Breast epithelium (tissue), 3 donors: ENCODE results near the gene MAST4.

Source experiments
- CTCF ChIP-seq, 3 donors: fragments of 450-650 bp; IDR thresholded peaks; one replicate each; pipeline ENCODE4 v1.5.1; 2016 to 2017; ENCODE audit warnings: antibody characterized with exemption in 3 of 3, mild to moderate bottlenecking in 3 of 3, moderate library complexity in 3 of 3
- POLR2AphosphoS5 ChIP-seq, 3 donors: sonication (generic); formaldehyde crosslinking; IDR thresholded peaks; one replicate each; pipeline ENCODE4 v1.6.1; 2017; ENCODE audit warnings: antibody characterized with exemption in 3 of 3

- TF ChIP-seq CTCF (IDR thresholded peaks at IDR 0.05) (no peak), POLR2AphosphoS5 (IDR thresholded peaks at IDR 0.05) (no peak)
These were observed 499.4 kb downstream of the MAST4 start for GRCh38 chr5:67095346-67096171.
